ENCODE results near the gene USHBP1. TPM values are rescaled to one million over a fixed set of nuclear protein-coding genes. Genes with fewer than 3 reads are reported as not detected.

USHBP1 gene
- total RNA-seq, 2 donors from 2014 or later: 0.19 to 0.46 TPM

DNA sequence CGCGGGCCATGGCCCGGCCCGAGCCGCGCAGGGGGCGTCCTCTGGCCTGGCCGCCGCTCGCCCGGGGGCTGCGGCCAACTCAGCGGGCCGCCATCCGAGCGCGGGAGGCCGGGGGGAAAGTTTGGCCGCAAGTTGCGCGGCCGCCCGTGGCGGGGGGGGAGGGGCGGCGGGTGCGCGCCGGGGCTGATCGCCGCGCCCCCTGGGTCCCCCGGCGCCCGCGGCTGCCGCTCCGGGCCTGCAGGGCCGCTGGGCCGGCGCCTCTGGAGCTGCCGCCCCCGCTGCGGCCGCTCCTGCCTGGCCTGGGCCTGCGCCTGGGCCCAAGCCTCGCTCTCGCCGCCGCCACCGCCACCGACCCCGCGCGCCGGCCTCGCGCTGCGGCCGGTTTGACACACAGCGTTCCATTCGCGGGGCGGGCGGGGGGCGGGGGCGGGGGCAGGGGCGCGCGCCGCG lies 19.0 kb downstream of the USHBP1 start, which contains the start of gene NR2F6:
NR2F6 (minus strand) TSS at position 385 of the 450 bp plus-strand sequence. CDS start 699 bp downstream, outside the sequence.
- H3K27me3 Mint-ChIP-seq (ENCODE audit: low read depth): peaks cover 9% of the 10 kb centered on the region
- DNase-seq (no peak), ATAC-seq (replicated peaks in 1 of 2) (peak; percentile 23 to 25)
- peaks cover 10% of the 10 kb centered on the region for H3K4me1 Mint-ChIP-seq (ENCODE audit: low read depth)
- H3K9me3 Mint-ChIP-seq: no peaks in the 10 kb centered on the region
- no peaks in the 10 kb centered on the region for H3K36me3 Mint-ChIP-seq (ENCODE audit: insufficient read depth in 2 of 2)
- H3K27ac Mint-ChIP-seq: no peak within 1 kb of the TSS
- H3K4me3 Mint-ChIP-seq: peak within 1 kb of the TSS; percentile 90 to 93

DNA sequence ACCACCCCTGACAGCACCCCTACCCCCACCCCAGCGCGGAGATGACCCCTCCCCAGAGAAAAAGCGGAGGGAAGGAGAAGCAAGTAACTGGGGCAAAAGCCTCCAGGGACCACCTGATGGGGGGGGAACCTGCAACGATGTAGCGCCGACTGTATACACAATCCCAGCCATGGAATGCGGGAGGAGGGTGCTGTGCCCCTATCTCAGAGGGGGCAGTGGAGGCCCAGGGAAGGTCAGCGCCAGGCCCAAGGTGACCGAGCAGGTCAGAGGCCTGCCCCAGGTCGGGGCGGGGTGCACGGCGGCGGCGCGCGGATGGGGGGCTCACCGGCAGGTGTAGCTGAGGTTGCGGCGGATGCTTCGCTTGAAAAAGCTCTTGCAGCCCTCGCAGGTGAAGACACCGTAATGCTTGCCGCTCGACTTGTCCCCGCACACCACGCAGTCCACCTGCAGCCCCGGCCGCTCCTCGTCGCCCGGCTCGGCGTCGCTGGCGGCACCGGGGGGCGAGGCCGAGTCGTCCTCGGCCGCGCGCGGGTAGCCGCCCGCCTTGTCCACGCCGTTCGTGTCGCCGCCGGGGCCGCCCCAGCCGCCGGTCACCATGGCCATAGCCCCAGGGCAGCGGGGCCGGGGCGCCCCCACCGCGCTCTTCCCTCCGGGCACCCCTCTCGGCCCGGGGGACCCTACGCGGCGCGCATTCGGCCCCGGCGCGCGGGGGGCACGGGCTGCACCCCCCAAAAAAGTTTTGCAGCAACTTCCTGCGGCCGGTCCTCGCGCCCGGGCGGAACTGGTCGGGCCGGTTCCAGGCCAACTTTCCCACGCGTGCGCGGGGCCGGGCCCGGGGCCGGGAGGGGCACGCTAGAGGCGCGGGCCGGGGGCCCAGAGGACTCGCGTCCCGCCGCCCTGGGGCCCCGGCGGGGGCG lies 19.7 kb downstream of the USHBP1 start:
- Mint-ChIP-seq H3K27ac (no peak overlapping the region), H3K9me3 (no peaks in the 10 kb centered on the region), H3K4me3 (peak overlapping the region; percentile 55 to 73), H3K27me3 (ENCODE audit: low read depth) (peaks cover 9% of the 10 kb centered on the region), H3K4me1 (ENCODE audit: low read depth) (peaks cover 10% of the 10 kb centered on the region), H3K36me3 (ENCODE audit: insufficient read depth in 2 of 2) (no peaks in the 10 kb centered on the region)
- DNase-seq: peak in 1 of 2 donors; percentile 22
- no peak for ATAC-seq (replicated peaks in 1 of 2)

DNA sequence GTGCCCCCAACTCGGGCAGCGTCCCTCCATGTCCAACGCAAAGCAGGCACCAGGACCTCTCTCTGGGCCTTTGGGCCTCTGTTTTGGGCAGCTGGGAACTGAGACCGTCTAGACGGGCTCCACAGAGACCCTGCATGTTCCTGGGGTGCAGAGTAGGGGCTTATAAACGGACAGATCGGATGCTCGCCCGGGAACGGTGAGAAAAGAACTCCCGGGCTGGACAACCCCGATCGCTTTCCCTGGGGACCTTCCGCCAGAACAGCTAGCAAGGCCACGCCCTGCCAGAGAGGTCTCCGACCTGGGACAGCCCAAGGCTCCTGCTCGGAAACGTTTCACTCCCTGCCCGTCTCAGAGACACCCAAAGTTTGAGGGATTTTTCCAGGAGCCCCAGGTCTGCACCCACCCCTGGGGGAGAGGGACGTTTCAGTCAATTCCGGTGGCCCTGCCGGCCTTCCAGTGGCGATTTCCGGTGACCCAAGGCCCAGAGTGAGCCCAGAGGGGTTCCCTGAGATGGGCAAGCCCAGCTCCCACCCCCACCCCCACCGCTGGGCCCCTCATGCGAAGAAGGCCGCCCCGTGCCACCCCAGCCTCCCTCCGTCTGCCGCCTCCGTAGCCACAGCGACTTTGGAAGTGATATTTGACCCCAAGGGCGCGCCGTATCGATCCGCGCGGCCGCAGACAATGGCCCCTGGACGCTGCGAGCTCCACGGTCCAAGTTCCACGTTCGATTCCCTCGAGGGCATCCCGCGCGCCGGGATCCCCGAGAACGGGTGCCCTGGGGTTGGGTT lies 20.5 kb downstream of the USHBP1 start:
- no peaks in the 10 kb centered on the region for H3K36me3 Mint-ChIP-seq (ENCODE audit: insufficient read depth in 2 of 2)
- H3K9me3 Mint-ChIP-seq: no peaks in the 10 kb centered on the region
- ATAC-seq (replicated peaks in 1 of 2) (no peak), DNase-seq (no peak)
- H3K4me1 Mint-ChIP-seq (ENCODE audit: low read depth): peaks cover 10% of the 10 kb centered on the region
- no peak overlapping the region for H3K27ac Mint-ChIP-seq
- H3K27me3 Mint-ChIP-seq (ENCODE audit: low read depth): peaks cover 9% of the 10 kb centered on the region
- H3K4me3 Mint-ChIP-seq: peak overlapping the region; percentile 55 to 73

DNA sequence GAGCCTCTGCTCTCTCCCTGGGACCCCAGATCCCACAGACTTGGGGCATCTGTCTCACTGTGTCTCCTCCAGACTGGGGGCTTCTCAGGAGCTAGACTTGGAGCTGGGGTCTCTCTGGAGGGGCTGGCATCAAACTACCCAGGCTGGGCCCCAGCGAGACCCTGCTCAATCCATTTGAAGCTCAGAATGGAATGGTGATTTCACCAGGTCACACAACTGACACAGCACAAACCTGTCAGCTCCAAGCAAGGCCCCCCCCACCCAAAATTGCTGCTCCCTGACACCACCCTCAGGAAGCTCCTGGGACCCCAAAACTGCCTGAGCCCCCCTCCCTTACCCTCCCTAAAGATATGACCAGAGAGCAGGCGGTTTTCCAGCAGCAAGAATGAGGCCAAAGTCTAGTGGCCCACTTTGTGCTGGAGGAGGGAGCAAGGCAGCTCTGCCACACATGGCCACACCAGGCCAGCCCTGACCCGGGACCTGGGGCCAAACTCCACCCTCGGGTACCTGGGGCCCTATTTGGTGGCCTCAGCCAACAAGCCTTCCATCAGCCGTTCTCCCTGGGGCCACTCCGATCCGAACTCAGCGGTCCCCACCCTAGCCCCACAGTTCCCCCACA lies 21.2 kb downstream of the USHBP1 start:
- no peaks in the 10 kb centered on the region for H3K36me3 Mint-ChIP-seq (ENCODE audit: insufficient read depth in 2 of 2)
- H3K4me3 Mint-ChIP-seq: peak overlapping the region in 1 of 2 donors; percentile 20
- H3K9me3 Mint-ChIP-seq: no peaks in the 10 kb centered on the region
- ATAC-seq (replicated peaks in 1 of 2): no peak
- peaks cover 9% of the 10 kb centered on the region for H3K27me3 Mint-ChIP-seq (ENCODE audit: low read depth)
- no peak for DNase-seq
- peaks cover 10% of the 10 kb centered on the region for H3K4me1 Mint-ChIP-seq (ENCODE audit: low read depth)
- no peak overlapping the region for H3K27ac Mint-ChIP-seq

DNA sequence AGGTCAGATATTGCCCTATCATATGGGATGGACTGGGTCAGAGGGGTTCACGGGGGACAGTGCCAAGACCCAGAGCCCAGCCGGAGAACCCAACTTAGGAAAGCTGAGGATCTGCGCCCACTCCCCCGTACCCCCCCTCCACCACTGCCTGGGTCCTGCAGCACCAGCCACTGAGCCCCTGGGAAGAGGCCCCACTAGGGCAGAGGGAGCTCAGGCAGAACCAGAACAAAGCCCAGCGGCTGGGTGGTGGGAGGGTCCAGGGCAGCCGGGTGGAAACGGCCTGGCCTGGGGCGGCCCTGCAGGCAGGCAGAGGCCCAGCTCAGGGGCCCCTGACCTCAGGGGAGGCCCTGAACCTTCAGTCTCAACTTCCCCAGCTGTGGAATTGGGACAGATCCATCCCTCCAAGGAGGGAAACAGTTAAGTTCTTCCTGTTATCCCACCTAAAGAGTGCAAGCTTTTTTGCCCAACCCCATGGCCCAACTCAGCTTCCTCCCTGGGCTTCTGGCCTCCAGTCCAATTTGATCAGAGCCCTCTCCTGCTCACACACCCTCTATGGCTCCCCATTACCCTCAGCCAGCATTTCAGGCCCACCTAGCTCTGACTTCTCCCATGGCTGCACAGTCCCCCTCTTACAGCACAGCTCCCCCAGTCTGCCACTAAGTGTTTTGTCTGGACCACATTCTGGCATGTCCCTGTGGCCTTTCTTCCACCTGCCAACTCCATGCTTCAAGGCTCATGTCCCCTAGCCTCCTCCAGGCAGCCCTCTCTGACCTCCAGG lies 21.9 kb downstream of the USHBP1 start:
- Mint-ChIP-seq H3K4me1 (ENCODE audit: low read depth) (peaks cover 10% of the 10 kb centered on the region), H3K27me3 (ENCODE audit: low read depth) (peaks cover 9% of the 10 kb centered on the region), H3K4me3 (no peak overlapping the region), H3K9me3 (no peaks in the 10 kb centered on the region), H3K27ac (no peak overlapping the region), H3K36me3 (ENCODE audit: insufficient read depth in 2 of 2) (no peaks in the 10 kb centered on the region)
- no peak for DNase-seq
- ATAC-seq (replicated peaks in 1 of 2): no peak

DNA sequence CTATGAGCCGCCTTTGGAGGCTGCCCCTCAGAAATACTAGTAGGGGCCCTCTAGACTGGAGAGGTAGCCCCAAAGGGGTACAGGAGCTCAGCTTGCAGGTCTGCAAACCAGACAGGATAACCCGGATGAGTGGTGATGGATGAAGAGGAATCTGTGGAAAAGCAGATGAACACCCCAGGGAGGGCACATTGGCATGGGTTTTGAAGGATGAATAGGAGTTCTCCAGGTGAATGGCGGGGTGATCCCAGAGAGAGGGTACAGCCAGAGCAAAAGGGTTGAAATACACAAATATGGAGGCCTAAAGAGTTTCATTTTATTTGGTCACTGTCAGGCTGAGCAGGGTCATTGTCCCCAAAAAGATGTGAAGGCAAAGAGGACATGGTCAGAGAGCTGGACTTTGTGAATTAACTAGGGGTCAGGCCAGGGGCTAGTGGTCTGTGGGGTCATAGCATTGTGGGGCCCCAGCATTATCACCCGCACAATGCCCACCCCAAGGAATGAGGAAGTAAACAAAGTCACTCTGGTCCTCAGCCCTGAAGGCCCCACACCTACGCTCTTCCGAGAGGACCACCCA lies 23.6 kb downstream of the USHBP1 start:
- H3K27me3 Mint-ChIP-seq (ENCODE audit: low read depth): no peaks in the 10 kb centered on the region
- no peak overlapping the region for H3K4me3 Mint-ChIP-seq
- ATAC-seq (replicated peaks in 1 of 2) (no peak), DNase-seq (no peak)
- H3K4me1 Mint-ChIP-seq (ENCODE audit: low read depth): no peaks in the 10 kb centered on the region
- no peak overlapping the region for H3K27ac Mint-ChIP-seq
- H3K36me3 Mint-ChIP-seq (ENCODE audit: insufficient read depth in 2 of 2): no peaks in the 10 kb centered on the region
- H3K9me3 Mint-ChIP-seq: no peaks in the 10 kb centered on the region

DNA sequence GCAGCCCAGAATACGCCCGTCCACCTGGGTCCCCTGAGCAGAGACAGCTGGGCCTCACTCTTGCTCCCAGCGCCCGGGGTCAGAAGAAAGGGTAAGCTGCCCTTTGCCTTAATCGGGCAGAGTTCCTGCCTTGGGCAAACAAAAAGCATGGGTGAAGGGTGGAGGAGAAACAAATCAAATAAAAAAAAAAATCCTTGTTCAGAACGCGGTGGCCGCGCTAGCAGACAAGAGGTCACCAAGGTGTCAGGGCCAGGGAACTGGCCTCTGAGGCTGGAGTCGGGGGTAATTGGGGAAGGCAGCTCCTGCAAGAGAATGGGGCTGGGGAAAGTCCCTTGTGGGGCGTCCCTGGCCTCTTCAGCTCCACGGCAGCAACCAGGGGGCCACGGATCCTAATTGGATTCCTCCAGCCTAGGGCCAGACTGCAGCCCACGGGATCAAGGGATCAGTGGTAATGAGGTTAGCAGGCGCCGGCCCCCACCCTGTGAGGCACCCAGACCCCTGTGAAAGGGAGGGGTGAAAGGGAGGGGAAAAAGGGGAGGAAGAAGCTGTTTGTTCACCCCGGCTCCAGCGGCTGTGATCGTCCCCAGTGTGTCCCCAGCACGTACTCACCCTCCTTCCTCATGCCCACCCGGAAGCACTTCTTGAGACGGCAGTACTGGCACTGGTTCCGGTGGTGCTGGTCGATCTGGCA lies 24.3 kb downstream of the USHBP1 start:
- no peaks in the 10 kb centered on the region for H3K36me3 Mint-ChIP-seq (ENCODE audit: insufficient read depth in 2 of 2)
- ATAC-seq (replicated peaks in 1 of 2): no peak
- no peak overlapping the region for H3K27ac Mint-ChIP-seq
- no peak for DNase-seq
- H3K4me1 Mint-ChIP-seq (ENCODE audit: low read depth): no peaks in the 10 kb centered on the region
- H3K27me3 Mint-ChIP-seq (ENCODE audit: low read depth): no peaks in the 10 kb centered on the region
- no peak overlapping the region for H3K4me3 Mint-ChIP-seq
- no peaks in the 10 kb centered on the region for H3K9me3 Mint-ChIP-seq

DNA sequence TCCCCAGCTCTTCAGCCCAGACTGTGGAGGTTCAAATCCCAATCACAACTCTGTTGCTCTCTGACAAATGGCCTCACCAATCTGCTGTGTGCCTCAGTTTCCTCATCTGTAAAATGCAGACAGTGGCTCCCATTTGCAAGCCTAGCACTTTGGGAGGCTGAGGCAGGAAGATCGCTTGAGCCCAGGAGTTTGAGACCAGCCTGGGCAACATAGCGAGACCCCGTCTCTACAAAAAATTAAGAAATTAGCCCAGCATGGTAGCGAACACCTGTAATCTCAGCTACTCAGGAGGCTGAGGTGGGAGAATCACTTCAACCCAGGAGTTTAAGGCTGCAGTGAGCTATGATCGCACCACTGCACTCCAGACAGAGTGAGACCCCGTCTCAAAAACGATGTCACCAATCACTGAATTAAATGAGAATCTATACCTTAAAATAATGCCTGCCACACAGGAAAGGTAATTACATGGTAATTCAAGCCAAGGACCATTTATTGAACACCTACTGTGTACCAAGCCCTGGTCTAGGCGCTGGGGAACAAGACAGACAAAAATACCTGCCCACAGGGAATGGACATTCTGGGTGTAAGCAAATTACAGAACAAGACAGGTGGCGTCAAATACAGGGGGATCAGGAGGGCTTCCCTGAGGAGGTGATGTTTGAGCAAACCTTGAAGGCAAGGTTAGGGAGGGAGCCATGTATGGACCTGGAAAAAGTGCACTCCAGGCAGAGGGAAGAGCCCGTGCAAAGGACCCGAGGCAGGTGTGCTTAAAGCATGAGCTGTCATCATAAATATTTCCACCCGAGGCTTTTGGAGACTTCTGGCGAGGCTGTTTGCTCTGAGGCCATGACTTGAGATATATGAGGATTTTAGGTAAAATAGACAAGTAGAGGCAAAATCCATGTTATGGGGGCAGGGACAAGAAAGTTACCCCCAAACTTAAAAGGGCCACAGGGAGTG lies 26.5 kb downstream of the USHBP1 start:
- no peak for DNase-seq
- Mint-ChIP-seq H3K4me3 (no peak overlapping the region), H3K27me3 (ENCODE audit: low read depth) (no peaks in the 10 kb centered on the region), H3K4me1 (ENCODE audit: low read depth) (peaks cover 14% of the 10 kb centered on the region), H3K9me3 (no peaks in the 10 kb centered on the region), H3K27ac (no peak overlapping the region), H3K36me3 (ENCODE audit: insufficient read depth in 2 of 2) (no peaks in the 10 kb centered on the region)
- no peak for ATAC-seq (replicated peaks in 1 of 2)

DNA sequence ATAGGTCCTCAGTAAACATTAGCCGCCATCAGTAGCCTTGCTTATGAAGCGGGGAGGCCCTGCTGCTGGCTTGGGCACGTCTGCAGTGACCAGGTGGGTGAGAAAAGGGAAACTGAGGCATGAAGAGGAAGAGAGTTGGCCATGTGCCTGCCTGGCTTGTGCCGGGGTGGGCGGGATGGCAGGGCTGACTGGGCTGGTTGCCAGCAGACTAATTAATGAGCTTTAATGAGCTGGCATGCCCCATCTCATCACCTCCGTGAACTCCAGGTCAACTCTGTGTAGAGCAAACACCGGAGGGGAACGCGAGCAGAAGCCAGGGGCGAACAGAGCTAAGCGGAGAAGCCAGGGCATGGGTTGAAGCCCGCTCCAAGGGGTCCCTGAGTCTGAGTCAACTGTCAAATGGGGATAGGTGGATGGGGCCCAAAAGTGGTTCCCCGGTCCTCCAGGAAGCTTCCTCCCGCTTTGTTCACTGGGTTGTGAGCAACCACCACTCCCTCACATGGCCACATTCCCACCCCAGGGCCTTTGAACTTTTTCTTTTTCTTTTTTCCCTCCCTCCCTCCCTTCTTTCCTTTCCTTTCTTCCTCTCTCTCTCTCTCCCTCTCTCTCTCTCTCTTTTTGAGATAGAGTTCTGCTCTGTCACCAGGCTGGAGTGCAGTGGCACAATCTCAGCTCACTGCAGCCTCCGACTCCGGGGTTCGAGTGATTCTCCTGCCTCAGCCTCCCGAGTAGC lies 27.6 kb downstream of the USHBP1 start:
- ATAC-seq (replicated peaks in 1 of 2): no peak
- no peak for DNase-seq
- Mint-ChIP-seq H3K4me1 (ENCODE audit: low read depth) (peaks cover 14% of the 10 kb centered on the region), H3K9me3 (no peaks in the 10 kb centered on the region), H3K36me3 (ENCODE audit: insufficient read depth in 2 of 2) (no peaks in the 10 kb centered on the region), H3K4me3 (peak overlapping the region in 1 of 2 donors; percentile 62), H3K27ac (no peak overlapping the region), H3K27me3 (ENCODE audit: low read depth) (no peaks in the 10 kb centered on the region)

DNA sequence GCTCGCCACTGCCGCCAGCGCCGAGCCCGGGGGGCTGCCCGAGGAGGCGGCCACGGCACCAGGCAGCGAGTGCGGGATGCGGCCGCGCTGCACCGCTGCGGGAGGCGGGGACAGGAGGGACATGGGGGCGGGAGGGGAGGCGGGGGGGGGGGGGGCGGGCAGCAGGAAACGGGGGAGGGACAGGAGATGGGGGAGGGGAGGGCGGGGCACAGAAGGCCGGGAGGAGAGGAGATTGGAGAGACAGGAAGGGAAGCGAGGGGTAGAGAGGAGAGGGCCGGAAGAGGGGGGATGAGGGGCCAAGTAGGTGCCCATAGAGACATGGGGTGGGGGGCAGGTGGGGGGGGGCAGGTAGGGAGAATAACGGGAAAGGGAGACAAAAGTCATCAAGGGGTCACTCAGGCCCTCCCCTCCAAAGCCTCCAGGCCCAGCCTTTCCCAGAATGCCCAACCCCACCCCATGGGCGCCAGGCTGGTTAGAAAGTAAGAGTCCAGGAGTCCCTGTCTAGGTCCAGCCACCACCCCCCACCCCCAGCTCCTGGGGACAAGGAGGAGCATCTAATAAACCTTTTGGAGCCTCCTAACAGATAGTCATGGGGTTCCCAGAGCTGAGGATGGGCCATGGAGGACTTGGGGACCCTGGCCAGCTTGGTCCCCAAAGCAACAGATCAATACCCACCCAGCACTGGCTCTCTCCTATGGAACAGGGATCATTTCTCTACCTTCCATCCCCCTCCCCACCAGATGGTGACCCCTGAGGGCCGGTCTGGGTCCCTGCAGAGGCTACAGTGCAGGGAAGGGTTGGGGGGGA lies 28.4 kb downstream of the USHBP1 start:
- no peak for DNase-seq
- H3K27ac Mint-ChIP-seq: no peak overlapping the region
- peak overlapping the region; percentile 84 to 87 for H3K4me3 Mint-ChIP-seq

More for the DNA sequence above, 28.4 kb downstream of the USHBP1 start:
- ATAC-seq (replicated peaks in 1 of 2): peak in 1 of 2 donors; percentile 47
- H3K27me3 Mint-ChIP-seq (ENCODE audit: low read depth): no peaks in the 10 kb centered on the region
- no peaks in the 10 kb centered on the region for H3K36me3 Mint-ChIP-seq (ENCODE audit: insufficient read depth in 2 of 2)
- H3K9me3 Mint-ChIP-seq: no peaks in the 10 kb centered on the region
- peaks cover 14% of the 10 kb centered on the region for H3K4me1 Mint-ChIP-seq (ENCODE audit: low read depth)
